ENCODE results near the gene RAPGEF2. TPM values are rescaled to one million over a fixed set of nuclear protein-coding genes. Genes with fewer than 3 reads are reported as not detected.

Gene RAPGEF2
- total RNA-seq, 1 experiment from 2014 or later = 26.3 TPM

- Mint-ChIP-seq H3K4me1 (ENCODE audit: insufficient read depth, unreplicated experiment) (no peaks in the 10 kb centered on the region), H3K9me3 (ENCODE audit: unreplicated experiment) (no peaks in the 10 kb centered on the region), H3K4me3 (ENCODE audit: unreplicated experiment) (no peak overlapping the region), H3K27ac (ENCODE audit: low read depth, unreplicated experiment) (peak overlapping the region; percentile 42), H3K27me3 (ENCODE audit: insufficient read depth, unreplicated experiment) (no peaks in the 10 kb centered on the region), H3K36me3 (ENCODE audit: insufficient read depth, unreplicated experiment) (peaks cover 35% of the 10 kb centered on the region)
- TF ChIP-seq, protein P1, sequence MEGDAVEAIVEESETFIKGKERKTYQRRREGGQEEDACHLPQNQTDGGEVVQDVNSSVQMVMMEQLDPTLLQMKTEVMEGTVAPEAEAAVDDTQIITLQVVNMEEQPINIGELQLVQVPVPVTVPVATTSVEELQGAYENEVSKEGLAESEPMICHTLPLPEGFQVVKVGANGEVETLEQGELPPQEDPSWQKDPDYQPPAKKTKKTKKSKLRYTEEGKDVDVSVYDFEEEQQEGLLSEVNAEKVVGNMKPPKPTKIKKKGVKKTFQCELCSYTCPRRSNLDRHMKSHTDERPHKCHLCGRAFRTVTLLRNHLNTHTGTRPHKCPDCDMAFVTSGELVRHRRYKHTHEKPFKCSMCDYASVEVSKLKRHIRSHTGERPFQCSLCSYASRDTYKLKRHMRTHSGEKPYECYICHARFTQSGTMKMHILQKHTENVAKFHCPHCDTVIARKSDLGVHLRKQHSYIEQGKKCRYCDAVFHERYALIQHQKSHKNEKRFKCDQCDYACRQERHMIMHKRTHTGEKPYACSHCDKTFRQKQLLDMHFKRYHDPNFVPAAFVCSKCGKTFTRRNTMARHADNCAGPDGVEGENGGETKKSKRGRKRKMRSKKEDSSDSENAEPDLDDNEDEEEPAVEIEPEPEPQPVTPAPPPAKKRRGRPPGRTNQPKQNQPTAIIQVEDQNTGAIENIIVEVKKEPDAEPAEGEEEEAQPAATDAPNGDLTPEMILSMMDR (IDR thresholded peaks at IDR 0.05; ENCODE audit: unreplicated experiment) = no peak
- ChIA-PET POLR2A (interaction anchor here (1.1 to 1.2 kb wide), 2 partner anchors 10 to 11 kb away, joined by 3 read pairs; no protein-coding TSS in a partner anchor), CTCF (interaction anchor here (0.8 kb wide), 1 partner anchor 126 kb away, joined by 3 read pairs; no protein-coding TSS in a partner anchor)
- no TSS peak for BruUV-seq (replicated peaks)
- DNase-seq (ENCODE audit: unreplicated experiment) = no peak
- intact Hi-C loops (cut with micrococcal nuclease) = no loop called here
These were observed 225.9 kb downstream of the RAPGEF2 start for GRCh38 chr4:159328766-159329165.

DNA sequence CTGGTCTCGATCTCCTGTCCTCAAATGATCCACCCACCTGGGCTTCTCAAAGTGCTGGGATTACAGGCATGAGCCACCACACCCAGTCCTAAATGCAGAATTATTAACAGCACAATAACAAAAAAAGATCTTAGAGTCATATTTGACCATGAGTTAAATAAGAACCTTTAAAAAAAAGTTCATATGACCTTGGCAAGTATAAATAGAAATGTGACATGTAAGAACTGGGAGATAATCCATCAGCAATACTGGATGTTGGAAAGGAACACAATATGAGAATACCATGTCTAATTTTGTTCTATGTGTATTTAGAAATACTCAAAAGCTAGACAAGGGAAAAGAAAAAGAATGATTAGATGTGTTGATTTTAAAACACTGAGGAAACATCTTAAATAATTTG is 231.6 kb downstream of the RAPGEF2 start:
- no peak for DNase-seq (ENCODE audit: unreplicated experiment)
- Mint-ChIP-seq H3K27me3 (ENCODE audit: insufficient read depth, unreplicated experiment) (no peaks in the 10 kb centered on the region), H3K4me1 (ENCODE audit: insufficient read depth, unreplicated experiment) (no peaks in the 10 kb centered on the region), H3K9me3 (ENCODE audit: unreplicated experiment) (peaks cover 8% of the 10 kb centered on the region), H3K4me3 (ENCODE audit: unreplicated experiment) (no peak overlapping the region), H3K27ac (ENCODE audit: low read depth, unreplicated experiment) (no peak overlapping the region), H3K36me3 (ENCODE audit: insufficient read depth, unreplicated experiment) (peaks cover 58% of the 10 kb centered on the region)
- intact Hi-C loops (cut with micrococcal nuclease) = no loop called here
- no TSS peak for BruUV-seq (replicated peaks)
- POLR2A ChIA-PET = interaction anchor here (0.7 kb wide), 1 partner anchor 18 kb away, joined by 3 read pairs; no protein-coding TSS in a partner anchor
- TF ChIP-seq, protein P1 (IDR thresholded peaks at IDR 0.05; ENCODE audit: unreplicated experiment) = no peak
- CTCF ChIA-PET = interaction anchor here (0.7 to 1.5 kb wide), 2 partner anchors 81 to 111 kb away, joined by 3 to 8 read pairs; no protein-coding TSS in a partner anchor

GRCh38 chr4:159337041-159337440 is 234.2 kb downstream of the RAPGEF2 start:
- Mint-ChIP-seq H3K4me3 (ENCODE audit: unreplicated experiment) (no peak overlapping the region), H3K36me3 (ENCODE audit: insufficient read depth, unreplicated experiment) (peaks cover 59% of the 10 kb centered on the region), H3K27me3 (ENCODE audit: insufficient read depth, unreplicated experiment) (no peaks in the 10 kb centered on the region), H3K4me1 (ENCODE audit: insufficient read depth, unreplicated experiment) (peaks cover 6% of the 10 kb centered on the region), H3K9me3 (ENCODE audit: unreplicated experiment) (peaks cover 8% of the 10 kb centered on the region), H3K27ac (ENCODE audit: low read depth, unreplicated experiment) (no peak overlapping the region)
- TF ChIP-seq, protein P1 (IDR thresholded peaks at IDR 0.05; ENCODE audit: unreplicated experiment) = no peak
- BruUV-seq (replicated peaks) = no TSS peak
- DNase-seq (ENCODE audit: unreplicated experiment) = no peak
- intact Hi-C loops (cut with micrococcal nuclease) = no loop called here
- ChIA-PET CTCF (interaction anchor here (0.6 kb wide), 1 partner anchor 34 kb away, joined by 4 read pairs; no protein-coding TSS in a partner anchor), POLR2A (interaction anchor here (0.9 to 1.2 kb wide), 2 partner anchors 13 to 110 kb away, joined by 3 to 6 read pairs; no protein-coding TSS in a partner anchor)

DNA sequence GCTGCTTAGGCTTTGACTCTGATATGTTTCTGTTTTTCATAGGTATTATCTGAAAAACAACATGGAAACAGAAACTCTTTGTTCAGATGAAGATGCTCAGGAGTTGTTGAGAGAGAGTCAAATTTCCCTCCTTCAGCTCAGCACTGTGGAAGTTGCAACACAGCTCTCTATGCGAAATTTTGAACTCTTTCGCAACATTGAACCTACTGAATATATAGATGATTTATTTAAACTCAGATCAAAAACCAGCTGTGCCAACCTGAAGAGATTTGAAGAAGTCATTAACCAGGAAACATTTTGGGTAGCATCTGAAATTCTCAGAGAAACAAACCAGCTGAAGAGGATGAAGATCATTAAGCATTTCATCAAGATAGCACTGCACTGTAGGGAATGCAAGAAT is 238.6 kb downstream of the RAPGEF2 start:
- TF ChIP-seq, protein P1 (IDR thresholded peaks at IDR 0.05; ENCODE audit: unreplicated experiment) = no peak
- Mint-ChIP-seq H3K27me3 (ENCODE audit: insufficient read depth, unreplicated experiment) (no peaks in the 10 kb centered on the region), H3K4me1 (ENCODE audit: insufficient read depth, unreplicated experiment) (peaks cover 6% of the 10 kb centered on the region), H3K36me3 (ENCODE audit: insufficient read depth, unreplicated experiment) (peaks cover 73% of the 10 kb centered on the region), H3K4me3 (ENCODE audit: unreplicated experiment) (no peak overlapping the region), H3K27ac (ENCODE audit: low read depth, unreplicated experiment) (no peak overlapping the region), H3K9me3 (ENCODE audit: unreplicated experiment) (no peaks in the 10 kb centered on the region)
- intact Hi-C loops (cut with micrococcal nuclease) = no loop called here
- CTCF ChIA-PET = interaction anchor here (0.7 to 0.9 kb wide), 2 partner anchors 94 to 102 kb away, joined by 3 to 4 read pairs; no protein-coding TSS in a partner anchor
- POLR2A ChIA-PET = interaction anchor here (0.7 to 1.2 kb wide), 3 partner anchors 35 to 114 kb away, joined by 3 to 5 read pairs (median 3); no protein-coding TSS in a partner anchor
- BruUV-seq (replicated peaks) = no TSS peak
- peak; percentile 73 for DNase-seq (ENCODE audit: unreplicated experiment)

Measured in MCF 10A (cell line).